ENCODE data around the gene PHF5A. TPM values are rescaled to one million over a fixed set of nuclear protein-coding genes. Genes with fewer than 3 reads are reported as not detected.
A peak's percentile ranks its signal among the peaks of the same experiment; 100 is the strongest.

The PHF5A gene
- total and polyA plus RNA-seq, 9 donors = 27.3 to 55.3 (median 36.8) TPM

GRCh38 chr22:41410311-41410751 is 58.2 kb downstream of the PHF5A start:
- Histone ChIP-seq H3K4me3 (no peak overlapping the region), H3K27ac (peak overlapping the region in 1 of 2 donors; percentile 43), H3K27me3 (no peaks in the 10 kb centered on the region), H3K4me1 (ENCODE audit: insufficient read depth) (peaks cover 17% of the 10 kb centered on the region), H3K36me3 (no peaks in the 10 kb centered on the region), H3K9me3 (no peaks in the 10 kb centered on the region)
- intact Hi-C loops (cut with DNase I) = no loop called here
- DNase-seq = no peak
- no peak for TF ChIP-seq CTCF (IDR thresholded peaks at IDR 0.05)
- no peak for TF ChIP-seq EP300 (IDR thresholded peaks at IDR 0.05)
- TF ChIP-seq POLR2A (IDR thresholded peaks at IDR 0.05) = no peak
- 68 to 75% (median 72%) methylated on average over 7 of the region's 7 CpGs for WGBS, 3 donors

Other genes starting within 250 kb of the PHF5A start
- 1 to 10 TPM; 1.7 to 6.2 (median 2.6) TPM for gene CHADL, start 227.8 kb downstream of the PHF5A start, total RNA-seq
- gene CHADL, start 227.8 kb downstream of the PHF5A start, polyA plus RNA-seq = 1 to 10 TPM in 1 of 2 donors, under 1 TPM in 1; 0.08 to 4.4 TPM
- gene RANGAP1, start 182.5 kb downstream of the PHF5A start, total RNA-seq = 10 to 100 TPM; 17.2 to 37.9 (median 33.7) TPM
- gene RANGAP1, start 182.5 kb downstream of the PHF5A start, polyA plus RNA-seq = 10 to 100 TPM; 27.4 to 31.5 TPM
- 10 to 100 TPM; 27.3 to 96.5 (median 88.0) TPM for gene ZC3H7B, start 167.2 kb downstream of the PHF5A start, total RNA-seq
- 10 to 100 TPM; 30.7 to 63.1 TPM for gene ZC3H7B, start 167.2 kb downstream of the PHF5A start, polyA plus RNA-seq
- gene TEF, start 86.8 kb downstream of the PHF5A start, total RNA-seq = 10 to 100 TPM; 10.8 to 64.6 (median 49.6) TPM
- 10 to 100 TPM; 26.2 to 42.8 TPM for gene TEF, start 86.8 kb downstream of the PHF5A start, polyA plus RNA-seq
- gene TOB2, start 21.9 kb downstream of the PHF5A start, total RNA-seq = 100 to 1,000 TPM in 1 of 7 donors, 10 to 100 TPM in 6; 24.0 to 110 (median 83.9) TPM
- 10 to 100 TPM; 22.8 to 40.3 TPM for gene TOB2, start 21.9 kb downstream of the PHF5A start, polyA plus RNA-seq
- gene ACO2, start 425 bp upstream of the PHF5A start, total RNA-seq = 10 to 100 TPM; 20.6 to 58.3 (median 50.7) TPM
- gene ACO2, start 425 bp upstream of the PHF5A start, polyA plus RNA-seq = 10 to 100 TPM; 32.3 to 99.1 TPM
- gene POLR3H, start 75.8 kb upstream of the PHF5A start, total RNA-seq = 10 to 100 TPM; 17.2 to 84.6 (median 52.9) TPM
- gene POLR3H, start 75.8 kb upstream of the PHF5A start, polyA plus RNA-seq = 10 to 100 TPM; 15.7 to 34.1 TPM
- gene CSDC2, start 92.3 kb upstream of the PHF5A start, total RNA-seq = 100 to 1,000 TPM in 4 of 7 donors, 10 to 100 TPM in 3; 56.9 to 209 (median 101) TPM
- gene CSDC2, start 92.3 kb upstream of the PHF5A start, polyA plus RNA-seq = 100 to 1,000 TPM in 1 of 2 donors, 1 to 10 TPM in 1; 2.5 to 151 TPM
- gene PMM1, start 121.1 kb upstream of the PHF5A start, total RNA-seq = 10 to 100 TPM; 40.5 to 68.6 (median 55.7) TPM
- 10 to 100 TPM; 19.9 to 76.6 TPM for gene PMM1, start 121.1 kb upstream of the PHF5A start, polyA plus RNA-seq
- gene DESI1, start 152.4 kb upstream of the PHF5A start, total RNA-seq = 10 to 100 TPM; 15.4 to 34.5 (median 22.8) TPM
- 10 to 100 TPM; 10.8 to 26.9 TPM for gene DESI1, start 152.4 kb upstream of the PHF5A start, polyA plus RNA-seq
- gene XRCC6, start 152.6 kb upstream of the PHF5A start, total RNA-seq = 100 to 1,000 TPM; 147 to 239 (median 200) TPM
- 100 to 1,000 TPM; 165 to 380 TPM for gene XRCC6, start 152.6 kb upstream of the PHF5A start, polyA plus RNA-seq
- 100 to 1,000 TPM in 6 of 7 donors, 10 to 100 TPM in 1; 88.1 to 188 (median 129) TPM for gene SNU13, start 220.2 kb upstream of the PHF5A start, total RNA-seq
- gene SNU13, start 220.2 kb upstream of the PHF5A start, polyA plus RNA-seq = 100 to 1,000 TPM; 117 to 131 TPM
- 1 to 10 TPM in 4 of 7 donors, under 1 TPM in 3; 0.25 to 2.1 (median 1.0) TPM for gene MEI1, start 230.8 kb upstream of the PHF5A start, total RNA-seq
- gene MEI1, start 230.8 kb upstream of the PHF5A start, polyA plus RNA-seq = 1 to 10 TPM; 1.1 to 2.6 TPM

Data from ovary (tissue), 9 donors.